ENCODE results near the gene RNF40.

Gene RNF40

GRCh38 chr16:30761928-30762902 is at the start of gene RNF40, which contains the start of gene CFAP119:
Gene RNF40, plus strand, starts transcription at chr16:30762322. Its CDS starts 224 bp downstream, at chr16:30762546.
Gene CFAP119, minus strand, starts transcription at chr16:30762062. Its CDS starts 314 bp downstream, at chr16:30761748.
- DNase-seq = peak; percentile 97

DNA sequence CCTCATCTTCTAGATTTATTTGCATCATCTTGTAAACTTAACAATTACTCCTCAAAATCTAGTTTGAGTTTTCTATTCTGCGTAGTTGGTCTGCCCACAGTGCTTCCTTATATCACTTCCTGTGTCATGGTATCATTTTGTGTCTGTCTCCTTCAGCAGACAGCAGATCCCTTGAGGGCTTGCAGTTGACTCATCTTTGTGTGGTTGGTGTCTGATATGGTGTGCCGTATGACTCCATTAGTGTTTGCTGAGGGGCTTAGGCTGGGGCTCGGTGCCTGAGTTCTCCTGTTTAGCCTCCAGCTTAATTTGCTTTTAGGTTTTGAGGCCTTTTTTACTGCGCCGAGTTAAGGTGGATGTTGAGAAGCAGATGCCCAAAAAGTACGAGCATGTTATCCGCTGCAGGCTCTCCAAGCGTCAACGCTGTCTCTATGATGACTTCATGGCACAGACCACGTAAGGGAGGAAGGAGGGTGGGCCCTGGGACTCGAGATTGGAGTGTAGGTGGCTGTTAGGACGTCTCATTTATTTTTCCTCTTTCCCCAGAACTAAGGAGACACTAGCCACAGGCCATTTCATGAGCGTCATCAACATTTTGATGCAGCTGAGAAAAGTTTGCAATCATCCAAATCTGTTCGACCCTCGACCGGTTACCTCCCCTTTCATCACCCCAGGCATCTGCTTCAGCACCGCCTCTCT is 46.2 kb upstream of the RNF40 start:
- no peak for DNase-seq

GRCh38 chr16:30720086-30720485 is 42.0 kb upstream of the RNF40 start:
- no peak for DNase-seq

GRCh38 chr16:30720694-30721093 is 41.4 kb upstream of the RNF40 start:
- no peak for DNase-seq

- no peak for DNase-seq
Observed at GRCh38 chr16:30721167-30721566, 41.0 kb upstream of the RNF40 start.

DNA sequence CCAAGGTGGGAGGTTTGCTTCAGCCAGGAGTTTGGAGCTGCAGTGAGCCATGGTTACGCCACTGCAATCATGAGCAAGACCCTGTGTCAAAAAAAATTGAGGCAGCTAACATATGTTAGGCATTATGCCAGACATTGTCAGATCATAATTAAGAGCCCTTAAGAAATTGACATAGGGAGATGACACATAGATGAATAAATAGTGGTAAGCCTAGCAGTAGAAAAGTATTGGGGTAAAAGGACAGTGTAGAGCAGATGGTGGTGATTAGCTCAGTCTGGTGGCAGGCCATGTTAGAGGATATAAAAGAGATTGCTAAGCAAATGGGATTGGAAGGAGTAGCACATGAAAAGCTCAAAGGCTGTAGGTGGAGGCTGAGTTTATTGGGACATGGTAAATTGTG is 40.5 kb upstream of the RNF40 start:
- no peak for DNase-seq

DNA sequence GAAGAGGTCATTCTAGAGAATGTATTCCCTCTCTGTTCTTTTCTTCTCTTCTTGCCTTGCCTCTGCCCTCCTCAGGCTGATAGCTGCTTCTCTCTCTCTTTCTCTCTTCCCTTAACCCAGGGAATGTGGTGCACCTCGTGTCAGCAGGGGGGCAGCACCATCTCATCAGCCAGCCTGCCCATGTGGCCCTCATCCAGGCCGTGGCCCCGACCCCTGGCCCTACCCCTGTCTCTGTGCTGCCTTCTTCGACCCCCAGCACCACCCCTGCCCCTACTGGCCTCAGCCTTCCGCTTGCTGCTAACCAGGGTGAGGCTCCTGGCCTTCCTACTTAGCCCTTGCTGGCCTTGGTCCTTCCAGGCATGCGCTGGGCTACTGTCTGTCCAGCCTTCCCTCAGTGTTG is 39.7 kb upstream of the RNF40 start:
- no peak for DNase-seq

GRCh38 chr16:30722916-30723315 is 39.2 kb upstream of the RNF40 start:
- DNase-seq = no peak

DNA sequence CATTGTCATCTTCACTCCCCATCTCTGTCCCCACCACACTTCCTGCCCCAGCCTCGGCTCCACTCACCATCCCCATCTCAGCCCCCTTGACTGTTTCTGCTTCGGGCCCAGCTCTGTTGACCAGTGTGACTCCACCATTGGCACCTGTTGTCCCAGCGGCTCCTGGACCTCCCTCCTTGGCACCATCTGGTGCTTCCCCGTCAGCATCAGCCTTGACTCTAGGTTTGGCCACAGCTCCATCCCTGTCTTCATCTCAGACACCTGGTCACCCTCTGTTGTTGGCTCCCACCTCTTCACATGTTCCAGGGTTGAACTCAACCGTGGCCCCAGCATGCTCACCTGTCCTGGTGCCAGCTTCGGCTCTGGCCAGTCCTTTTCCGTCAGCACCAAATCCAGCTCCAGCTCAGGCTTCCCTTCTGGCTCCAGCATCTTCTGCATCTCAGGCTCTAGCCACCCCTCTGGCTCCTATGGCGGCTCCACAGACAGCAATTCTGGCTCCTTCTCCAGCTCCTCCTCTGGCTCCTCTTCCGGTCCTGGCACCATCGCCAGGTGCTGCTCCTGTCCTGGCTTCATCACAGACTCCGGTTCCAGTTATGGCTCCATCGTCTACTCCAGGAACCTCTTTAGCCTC is 38.3 kb upstream of the RNF40 start:
- no peak for DNase-seq

- no peak for DNase-seq
Observed at GRCh38 chr16:30724641-30725417, 37.3 kb upstream of the RNF40 start.

- DNase-seq = no peak
Observed at GRCh38 chr16:30725418-30725792, 36.7 kb upstream of the RNF40 start.

DNA sequence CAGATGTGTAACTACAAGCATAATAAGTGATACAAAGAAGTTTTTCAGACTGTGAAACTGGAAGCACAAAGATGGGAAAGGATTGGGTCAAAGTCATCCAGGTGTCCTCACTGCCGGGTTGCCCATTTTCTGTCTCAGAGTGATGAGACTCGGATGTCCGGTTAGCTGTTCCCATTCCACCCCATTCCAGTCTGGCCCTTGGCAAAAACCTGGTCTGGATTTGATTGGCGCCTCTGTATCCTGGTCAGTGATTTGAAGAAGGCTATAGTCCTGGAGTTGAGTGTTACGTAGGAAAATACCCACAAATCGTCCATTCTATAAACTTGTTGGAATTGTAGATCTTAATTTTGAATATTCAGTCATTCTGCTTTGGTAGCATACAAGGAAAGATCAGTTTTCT is 33.8 kb upstream of the RNF40 start:
- DNase-seq = no peak

GRCh38 chr16:30728899-30729672 is 33.0 kb upstream of the RNF40 start:
- DNase-seq = no peak

DNA sequence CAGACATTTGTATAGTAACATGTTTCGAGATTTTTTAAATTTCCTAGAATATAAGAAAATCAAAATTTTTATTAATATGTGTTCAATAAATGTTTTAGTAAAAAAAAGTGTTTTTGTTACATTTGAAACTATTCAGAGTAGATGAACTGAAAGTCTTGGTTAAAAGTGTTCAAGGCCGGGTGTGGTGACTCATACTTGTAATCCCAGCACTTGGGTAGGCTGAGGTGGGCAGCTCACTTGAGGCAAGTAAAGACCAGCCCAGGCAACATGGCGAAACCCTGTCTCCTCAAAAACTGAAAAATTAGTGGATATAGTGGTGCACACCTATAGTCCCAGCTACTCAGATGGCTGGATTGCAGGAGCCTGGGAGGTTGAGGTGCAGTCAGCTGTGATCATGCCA is 30.7 kb upstream of the RNF40 start:
- DNase-seq = no peak

- no peak for DNase-seq
Observed at GRCh38 chr16:30736995-30737793, 24.9 kb upstream of the RNF40 start.

DNA sequence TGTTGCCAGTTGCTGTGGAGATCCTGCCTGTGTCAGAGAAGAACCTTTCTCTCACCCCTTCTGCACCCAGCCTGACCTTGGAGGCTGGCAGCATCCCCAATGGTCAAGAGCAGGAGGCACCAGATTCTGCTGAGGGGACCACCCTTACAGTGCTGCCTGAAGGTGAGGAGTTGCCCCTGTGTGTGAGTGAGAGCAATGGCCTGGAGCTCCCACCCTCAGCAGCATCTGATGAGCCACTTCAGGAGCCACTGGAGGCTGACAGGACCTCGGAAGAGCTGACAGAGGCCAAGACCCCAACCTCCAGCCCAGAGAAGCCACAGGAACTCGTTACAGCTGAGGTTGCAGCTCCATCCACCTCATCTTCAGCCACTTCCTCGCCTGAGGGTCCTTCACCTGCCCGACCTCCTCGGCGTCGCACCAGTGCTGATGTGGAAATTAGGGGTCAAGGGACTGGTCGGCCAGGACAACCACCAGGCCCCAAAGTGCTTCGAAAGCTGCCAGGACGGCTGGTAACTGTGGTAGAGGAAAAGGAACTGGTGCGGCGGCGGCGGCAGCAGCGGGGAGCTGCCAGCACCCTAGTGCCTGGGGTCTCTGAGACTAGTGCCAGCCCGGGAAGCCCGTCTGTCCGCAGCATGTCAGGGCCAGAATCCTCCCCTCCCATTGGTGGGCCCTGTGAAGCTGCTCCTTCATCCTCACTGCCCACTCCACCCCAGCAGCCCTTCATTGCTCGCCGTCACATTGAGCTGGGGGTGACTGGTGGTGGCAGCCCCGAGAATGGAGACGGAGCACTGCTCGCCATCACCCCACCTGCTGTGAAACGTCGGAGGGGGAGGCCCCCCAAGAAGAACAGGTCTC is 24.1 kb upstream of the RNF40 start:
- no peak for DNase-seq

DNA sequence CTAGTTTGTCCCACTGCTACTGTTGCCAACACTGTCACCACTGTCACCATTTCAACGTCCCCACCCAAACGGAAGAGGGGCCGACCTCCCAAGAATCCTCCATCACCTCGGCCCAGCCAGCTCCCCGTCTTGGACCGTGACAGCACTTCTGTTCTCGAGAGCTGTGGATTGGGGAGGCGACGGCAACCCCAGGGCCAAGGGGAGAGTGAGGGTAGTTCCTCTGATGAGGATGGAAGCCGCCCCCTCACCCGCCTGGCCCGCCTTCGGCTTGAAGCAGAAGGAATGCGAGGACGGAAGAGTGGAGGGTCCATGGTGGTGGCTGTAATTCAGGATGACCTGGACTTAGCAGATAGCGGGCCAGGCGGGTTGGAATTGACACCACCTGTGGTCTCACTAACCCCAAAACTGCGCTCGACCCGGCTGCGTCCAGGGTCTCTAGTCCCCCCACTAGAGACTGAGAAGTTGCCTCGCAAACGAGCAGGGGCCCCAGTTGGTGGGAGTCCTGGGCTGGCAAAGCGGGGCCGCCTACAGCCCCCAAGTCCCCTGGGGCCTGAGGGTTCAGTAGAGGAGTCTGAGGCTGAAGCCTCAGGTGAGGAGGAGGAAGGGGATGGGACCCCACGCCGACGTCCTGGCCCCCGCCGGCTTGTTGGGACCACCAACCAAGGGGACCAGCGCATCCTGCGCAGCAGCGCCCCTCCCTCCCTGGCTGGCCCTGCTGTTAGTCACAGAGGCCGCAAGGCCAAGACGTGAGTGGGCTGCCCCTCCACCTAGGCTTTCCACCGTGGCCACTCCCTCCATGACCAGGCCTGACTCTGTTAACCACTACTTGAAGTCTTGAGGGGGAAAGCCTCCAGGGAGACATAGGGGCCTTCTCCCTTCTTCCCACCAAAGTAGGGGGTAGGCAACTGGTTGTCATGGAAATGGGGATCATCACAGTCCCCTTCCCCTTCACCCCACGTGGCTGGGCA is 22.9 kb upstream of the RNF40 start:
- no peak for DNase-seq

GRCh38 chr16:30740364-30741251 is 21.5 kb upstream of the RNF40 start:
- peak in 1 of 2 experiments; percentile 54 for DNase-seq
